Measurements from ENCODE around the gene SAMD3.
"Not testable (repeated sequence)": the region's sequence is repeated elsewhere in the genome, so short reads cannot be mapped to it uniquely, and the experiment has no call there.

SAMD3 gene

GRCh38 chr6:130127195-130127594 is 95.6 kb downstream of the SAMD3 start:
- DNase-seq = no peak

- DNase-seq = no peak
Measured at GRCh38 chr6:130122243-130122642, 100.5 kb downstream of the SAMD3 start.

GRCh38 chr6:130120731-130121130 is 102.0 kb downstream of the SAMD3 start:
- DNase-seq = no peak

- no peak for DNase-seq
Measured at GRCh38 chr6:130119211-130119610, 103.5 kb downstream of the SAMD3 start.

- DNase-seq = no peak
Measured at GRCh38 chr6:130118236-130118635, 104.5 kb downstream of the SAMD3 start.

GRCh38 chr6:130117187-130117701 is 105.5 kb downstream of the SAMD3 start:
- DNase-seq = not testable (repeated sequence)

GRCh38 chr6:130116273-130116672 is 106.5 kb downstream of the SAMD3 start:
- DNase-seq = no peak

GRCh38 chr6:130115036-130115435 is 107.7 kb downstream of the SAMD3 start:
- DNase-seq = no peak

- no peak for DNase-seq
Measured at GRCh38 chr6:130113201-130113710, 109.5 kb downstream of the SAMD3 start.

- DNase-seq = no peak
Measured at GRCh38 chr6:130111031-130111430, 111.7 kb downstream of the SAMD3 start.

GRCh38 chr6:130107710-130108109 is 115.0 kb downstream of the SAMD3 start:
- no peak for DNase-seq

- no peak for DNase-seq
Measured at GRCh38 chr6:130105996-130106704, 116.6 kb downstream of the SAMD3 start.

- DNase-seq = no peak
Measured at GRCh38 chr6:130099119-130099518, 123.6 kb downstream of the SAMD3 start.

GRCh38 chr6:130098317-130098716 is 124.4 kb downstream of the SAMD3 start:
- DNase-seq = no peak
